Activated CD4-positive, CD25-positive, alpha-beta regulatory T cell (primary cell): ENCODE results near the gene TMED9.

Source experiments
- DNase-seq, 4 experiments: peaks; one replicate each; lab custom pipeline; 2025; lab: John Stamatoyannopoulos, UW

TMED9 gene

GRCh38 chr5:177578316-177578715 lies 13.7 kb upstream of the TMED9 start:
- DNase-seq: no peak

DNA sequence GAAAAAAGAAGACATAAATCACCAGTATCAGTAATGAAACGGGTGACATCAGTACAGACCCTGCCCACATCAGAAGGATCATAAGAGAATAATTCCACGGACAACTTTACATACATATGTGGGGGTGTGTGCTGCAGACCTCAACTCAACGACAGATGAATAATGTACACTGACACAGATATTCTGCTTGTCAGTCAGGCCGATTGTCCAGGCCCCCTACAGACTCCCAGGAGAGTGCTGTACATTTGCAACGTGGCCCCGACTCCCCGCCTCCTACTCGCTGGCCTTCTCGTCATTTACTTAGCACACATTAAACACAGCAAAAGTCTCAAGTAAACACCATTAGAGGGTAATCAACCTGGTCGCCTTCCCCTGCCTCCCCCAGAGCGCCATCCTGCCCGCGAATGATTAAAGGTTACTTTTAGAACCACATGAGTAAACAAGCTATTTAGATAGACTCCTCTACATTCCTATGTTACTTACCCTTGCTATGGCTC lies 3.5 kb upstream of the TMED9 start:
- DNase-seq: no peak

- DNase-seq: no peak
Observed at GRCh38 chr5:177590406-177590805, 1.6 kb upstream of the TMED9 start.

- no peak for DNase-seq
Observed at GRCh38 chr5:177591690-177592009, 353 bp upstream of the TMED9 start.

DNA sequence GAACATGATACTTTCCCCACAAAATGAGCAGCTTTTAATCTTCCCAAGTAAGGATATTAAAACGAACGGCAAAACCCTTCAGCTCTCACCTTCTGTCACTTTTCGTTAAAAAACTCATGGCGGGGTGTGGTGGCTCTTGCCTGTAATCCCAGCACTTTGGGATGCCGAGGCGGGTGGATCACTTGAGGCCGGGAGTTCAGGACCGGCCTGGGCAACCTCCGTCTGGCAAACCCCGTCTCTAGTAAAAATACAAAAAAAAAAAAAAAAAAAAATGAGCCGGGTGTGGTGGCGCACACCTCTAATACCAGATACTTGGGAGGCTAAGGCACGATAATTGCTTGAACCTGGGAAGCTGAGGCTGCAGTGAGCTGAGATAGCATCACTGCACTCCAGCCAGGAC lies 902 bp downstream of the TMED9 start:
- DNase-seq: no peak

DNA sequence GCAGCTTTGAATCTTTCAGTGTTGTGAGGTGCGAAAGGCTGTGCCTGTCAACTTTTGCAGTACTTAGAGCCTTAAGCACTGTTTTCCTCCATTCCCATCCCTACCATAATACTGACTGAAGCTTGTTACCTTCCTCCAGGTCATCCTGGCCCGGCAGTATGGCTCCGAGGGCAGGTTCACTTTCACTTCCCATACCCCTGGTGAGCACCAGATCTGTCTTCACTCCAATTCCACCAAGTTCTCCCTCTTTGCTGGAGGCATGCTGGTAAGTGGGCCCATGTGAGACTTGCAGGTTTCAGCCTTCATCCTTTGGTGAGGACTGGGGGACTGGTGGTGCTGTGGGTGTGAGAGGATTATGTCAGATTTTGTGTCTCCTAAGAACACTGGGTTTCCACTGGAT lies 1.5 kb downstream of the TMED9 start:
- no peak for DNase-seq

DNA sequence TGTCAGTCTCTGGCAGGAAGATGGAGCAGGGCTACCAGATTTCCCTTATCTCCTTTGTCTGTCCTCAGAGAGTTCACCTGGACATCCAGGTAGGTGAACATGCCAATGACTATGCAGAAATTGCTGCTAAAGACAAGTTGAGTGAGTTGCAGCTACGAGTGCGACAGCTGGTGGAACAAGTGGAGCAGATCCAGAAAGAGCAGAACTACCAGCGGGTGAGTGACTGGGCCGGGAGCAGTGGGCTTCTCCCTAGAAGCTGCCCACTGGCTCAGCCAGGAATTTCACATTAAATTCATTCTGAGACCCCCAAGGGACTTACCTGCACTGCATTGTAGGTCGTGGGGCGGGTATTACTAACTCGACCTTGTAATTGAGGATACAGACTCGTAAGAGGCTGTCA lies 2.1 kb downstream of the TMED9 start:
- no peak for DNase-seq

DNA sequence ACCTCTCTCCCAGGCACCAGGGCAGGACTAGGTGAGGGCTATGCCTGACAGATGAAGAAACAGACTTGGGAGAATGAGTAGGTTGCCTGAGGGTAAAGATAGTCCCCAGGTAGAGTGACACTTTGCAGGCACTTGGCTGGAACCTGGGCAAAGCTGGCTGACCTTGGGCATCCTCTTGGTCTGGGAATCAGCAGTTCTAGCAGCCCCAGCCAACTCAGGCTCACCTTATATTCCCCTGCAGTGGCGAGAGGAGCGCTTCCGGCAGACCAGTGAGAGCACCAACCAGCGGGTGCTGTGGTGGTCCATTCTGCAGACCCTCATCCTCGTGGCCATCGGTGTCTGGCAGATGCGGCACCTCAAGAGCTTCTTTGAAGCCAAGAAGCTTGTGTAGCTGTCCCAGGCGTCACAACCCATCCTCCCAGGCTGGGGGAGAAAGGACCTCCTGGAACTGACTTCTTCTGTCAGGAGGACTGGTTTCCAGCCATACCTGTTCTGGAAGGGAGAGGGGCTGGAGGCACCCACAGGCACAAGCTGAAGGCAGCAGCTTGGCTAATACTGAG lies 3.1 kb downstream of the TMED9 start:
- DNase-seq: no peak

DNA sequence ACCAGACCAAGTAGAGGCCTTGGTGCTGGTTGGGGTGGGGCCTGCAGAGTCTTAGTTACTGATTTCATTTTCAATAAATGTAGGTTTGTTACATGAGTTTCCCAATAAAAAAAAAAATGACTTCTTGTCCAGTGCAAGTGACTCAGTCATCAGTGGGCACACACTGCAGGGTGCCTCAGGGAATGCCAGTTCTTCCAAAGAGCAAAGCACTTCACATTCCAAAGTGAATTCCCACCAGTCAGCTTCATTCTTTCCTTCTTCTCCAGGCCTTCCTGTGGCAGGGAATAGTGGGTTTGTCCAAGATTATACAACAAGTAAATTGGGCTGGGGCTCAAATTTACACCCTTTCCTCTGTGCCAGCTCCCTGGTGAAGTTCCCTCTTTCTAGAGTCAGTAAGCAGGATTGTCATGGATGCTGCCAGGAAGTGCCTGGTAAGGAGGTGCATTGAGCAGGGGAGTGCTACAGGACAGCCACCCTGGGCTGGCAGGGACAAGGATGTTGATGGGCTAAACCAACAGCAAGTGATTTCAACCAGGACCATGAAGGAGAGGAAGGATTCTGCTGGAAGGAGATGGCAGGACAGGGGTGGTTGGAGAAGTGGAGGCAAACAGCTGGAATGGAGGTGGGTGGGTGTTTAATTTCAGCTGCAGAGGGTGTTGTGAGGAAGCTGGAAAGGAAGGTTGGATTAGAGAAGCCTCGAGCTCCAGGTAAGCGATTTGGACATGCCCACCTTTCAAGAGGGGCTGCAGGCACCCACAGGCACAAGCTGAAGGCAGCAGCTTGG lies 4.2 kb downstream of the TMED9 start:
- no peak for DNase-seq

DNA sequence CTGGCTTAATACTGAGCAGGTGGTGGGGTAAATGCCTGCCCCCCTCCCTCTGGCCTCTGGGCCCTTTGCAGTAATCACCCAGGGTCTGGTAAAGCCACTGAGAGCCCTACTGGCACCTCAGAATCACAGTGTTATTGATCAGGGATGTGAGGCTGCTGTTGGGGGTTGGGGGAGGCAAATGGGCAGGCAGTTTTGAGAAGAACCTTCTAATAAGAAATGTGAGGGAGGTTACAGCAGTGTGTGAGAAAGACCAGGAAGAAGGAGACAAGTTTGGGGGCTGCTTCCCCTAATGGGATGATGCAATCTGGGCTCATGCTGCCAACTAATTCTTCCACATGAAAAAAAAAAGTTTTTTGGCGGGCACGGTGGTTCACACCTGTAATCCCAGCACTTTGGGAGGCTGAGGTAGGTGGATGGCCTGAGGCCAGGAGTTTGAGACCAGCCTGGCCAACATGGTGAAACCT lies 4.8 kb downstream of the TMED9 start:
- DNase-seq: no peak

DNA sequence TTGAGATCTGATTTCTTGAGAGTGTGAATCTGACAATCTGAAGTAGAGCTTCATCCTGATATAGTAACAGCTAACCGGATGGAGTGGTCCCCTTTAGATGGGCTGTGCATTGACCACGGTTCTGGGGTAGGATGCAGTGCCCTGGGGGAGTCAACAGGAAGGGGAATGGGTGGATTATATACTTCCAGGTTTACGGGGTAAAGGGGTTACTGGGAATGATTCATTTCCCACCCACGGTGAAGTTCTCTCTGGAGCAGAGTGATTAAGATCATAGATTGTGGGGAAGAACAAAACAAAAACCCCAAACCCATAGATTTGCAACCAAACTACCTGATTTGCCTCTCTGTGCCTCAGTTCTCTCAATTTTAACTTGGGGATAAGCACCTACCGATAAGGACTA lies 6.5 kb downstream of the TMED9 start:
- no peak for DNase-seq

- peak; percentile 71 to 76 (median 74) for DNase-seq
Observed at GRCh38 chr5:177599731-177600507, 7.9 kb downstream of the TMED9 start, which contains the start of gene B4GALT7. Gene B4GALT7, plus strand, starts transcription at chr5:177600132. Its CDS starts 79 bp downstream, at chr5:177600211.

DNA sequence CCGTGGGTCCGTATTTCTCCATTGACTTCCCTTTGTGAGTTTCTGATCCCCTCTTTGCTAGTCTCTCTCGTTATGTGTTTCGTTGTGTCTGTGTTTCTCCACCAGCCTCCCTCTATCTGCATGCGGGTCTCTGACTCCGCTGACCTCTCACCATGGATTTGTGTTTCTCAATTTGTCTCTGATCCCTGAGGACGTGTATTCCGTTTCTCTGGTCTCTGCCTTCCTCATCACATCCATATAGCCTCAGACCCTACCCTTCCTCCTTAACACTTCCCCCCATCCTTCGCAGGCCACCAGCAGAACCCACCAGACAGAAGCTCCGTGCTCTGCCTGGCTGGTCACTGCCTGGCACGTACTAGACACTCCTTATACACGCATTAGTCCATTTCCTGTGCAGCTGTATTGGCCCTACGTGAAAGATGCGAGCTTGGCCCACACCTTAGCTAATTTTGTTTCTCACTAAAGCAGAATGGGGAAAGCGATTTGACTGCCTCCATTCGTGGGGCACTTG lies 8.6 kb downstream of the TMED9 start:
- DNase-seq: no peak

GRCh38 chr5:177601126-177601525 lies 9.1 kb downstream of the TMED9 start:
- no peak for DNase-seq

DNA sequence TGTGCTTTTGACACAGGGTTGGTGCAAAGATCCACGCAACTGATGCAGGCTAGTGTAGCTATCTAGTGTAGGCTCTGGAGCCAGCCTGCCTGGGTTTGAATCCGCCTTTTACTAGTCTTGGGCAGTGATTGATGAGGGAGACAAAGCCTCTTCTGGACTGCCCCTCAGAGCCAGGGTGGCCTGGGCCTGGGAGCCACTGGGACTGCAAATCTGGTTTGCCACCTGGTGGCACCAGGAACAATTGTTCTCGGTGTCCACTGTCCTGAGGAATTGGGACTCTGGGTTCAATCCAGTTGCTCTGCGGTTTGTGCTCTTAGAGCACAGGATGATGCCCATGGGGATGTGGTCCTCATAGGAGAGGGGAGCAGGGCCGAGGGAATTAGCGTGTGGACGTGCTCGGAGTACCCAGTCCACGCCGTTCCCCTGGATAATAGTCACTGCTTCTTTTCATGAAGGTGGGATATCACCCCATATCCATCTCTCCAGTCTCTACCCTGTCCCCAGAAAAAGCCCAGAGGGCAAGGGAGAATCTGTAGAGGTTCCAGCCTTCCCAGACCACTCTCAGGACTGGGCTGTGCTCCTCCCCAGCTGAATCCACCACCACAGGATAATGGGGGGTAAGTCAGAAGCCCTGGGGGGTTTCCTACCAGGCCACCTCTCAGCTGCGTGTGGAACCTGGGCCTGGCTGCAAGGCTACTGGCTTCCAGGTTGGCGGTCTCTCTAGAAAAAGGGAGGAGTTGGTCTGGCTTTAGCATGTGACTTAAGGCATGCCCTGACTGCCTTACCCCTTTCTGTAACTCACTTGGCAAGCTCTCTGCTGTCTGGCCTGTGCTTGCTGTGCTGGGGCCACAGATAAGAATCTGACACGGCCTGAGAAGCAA lies 9.8 kb downstream of the TMED9 start:
- DNase-seq: no peak

DNA sequence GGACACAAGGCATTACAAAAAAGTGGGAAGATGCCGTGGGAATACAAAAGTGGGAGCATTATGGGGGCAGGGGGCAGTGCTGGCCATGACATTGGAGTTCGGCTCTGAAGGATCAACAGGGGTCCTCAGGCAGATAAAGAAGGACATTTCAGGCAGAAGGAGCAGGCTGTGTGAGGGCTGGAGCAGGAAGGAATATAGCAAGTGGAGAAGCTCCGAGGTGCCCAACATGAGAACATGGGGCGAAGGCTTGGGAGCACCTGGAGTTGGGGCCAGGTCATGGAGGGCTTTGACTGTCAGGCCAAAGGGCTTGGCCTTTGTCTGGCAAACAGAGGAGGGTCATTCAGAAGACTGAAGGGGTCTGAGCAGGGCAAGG lies 10.4 kb downstream of the TMED9 start:
- DNase-seq: no peak

DNA sequence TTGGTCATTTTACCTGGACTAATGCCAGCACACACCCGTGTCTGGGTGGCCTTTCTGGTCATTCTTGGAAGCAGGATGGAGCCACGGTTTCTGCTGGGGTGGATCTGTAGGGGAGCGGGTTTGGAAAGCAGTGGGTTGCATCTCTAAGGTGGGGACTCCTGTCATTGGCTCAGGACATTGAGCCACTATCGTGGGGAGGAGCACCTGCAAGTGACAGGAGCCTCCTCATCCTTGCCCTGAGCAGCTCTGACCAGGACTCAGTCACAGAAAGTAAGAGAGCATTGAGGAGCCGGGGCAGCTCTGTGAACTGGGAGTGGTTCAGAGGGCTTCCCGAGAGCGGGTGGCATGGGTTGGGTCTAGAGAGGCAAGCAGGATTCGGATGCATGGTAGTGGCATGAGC lies 11.6 kb downstream of the TMED9 start:
- no peak for DNase-seq

DNA sequence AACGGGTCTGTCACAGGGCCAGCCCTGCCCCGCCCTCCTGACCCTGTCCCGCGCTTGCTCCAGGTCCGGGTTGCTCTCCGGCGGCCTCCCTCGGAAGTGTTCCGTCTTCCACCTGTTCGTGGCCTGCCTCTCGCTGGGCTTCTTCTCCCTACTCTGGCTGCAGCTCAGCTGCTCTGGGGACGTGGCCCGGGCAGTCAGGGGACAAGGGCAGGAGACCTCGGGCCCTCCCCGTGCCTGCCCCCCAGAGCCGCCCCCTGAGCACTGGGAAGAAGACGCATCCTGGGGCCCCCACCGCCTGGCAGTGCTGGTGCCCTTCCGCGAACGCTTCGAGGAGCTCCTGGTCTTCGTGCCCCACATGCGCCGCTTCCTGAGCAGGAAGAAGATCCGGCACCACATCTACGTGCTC lies 12.1 kb downstream of the TMED9 start:
- DNase-seq: no peak

DNA sequence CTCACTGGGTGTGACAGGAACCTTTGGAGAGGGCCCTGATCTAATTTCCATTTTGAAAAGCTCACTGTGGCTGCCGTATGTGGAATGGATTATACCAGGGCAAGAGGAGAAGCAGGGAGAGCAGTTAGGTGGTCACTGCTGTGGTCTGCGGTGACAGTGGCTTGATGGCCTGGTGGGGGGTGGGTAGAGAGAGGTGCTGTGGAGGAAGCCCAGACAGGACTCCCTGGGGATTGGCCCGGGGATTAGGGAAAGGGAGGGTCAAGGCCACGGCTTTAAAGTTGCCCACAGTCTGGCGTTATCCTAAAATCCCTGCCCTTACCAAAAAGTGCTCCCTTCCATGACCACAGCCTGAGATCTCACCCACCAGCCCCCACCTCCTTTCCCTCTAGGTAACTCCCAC lies 12.7 kb downstream of the TMED9 start:
- DNase-seq: no peak

GRCh38 chr5:177605078-177605477 lies 13.1 kb downstream of the TMED9 start:
- no peak for DNase-seq

DNA sequence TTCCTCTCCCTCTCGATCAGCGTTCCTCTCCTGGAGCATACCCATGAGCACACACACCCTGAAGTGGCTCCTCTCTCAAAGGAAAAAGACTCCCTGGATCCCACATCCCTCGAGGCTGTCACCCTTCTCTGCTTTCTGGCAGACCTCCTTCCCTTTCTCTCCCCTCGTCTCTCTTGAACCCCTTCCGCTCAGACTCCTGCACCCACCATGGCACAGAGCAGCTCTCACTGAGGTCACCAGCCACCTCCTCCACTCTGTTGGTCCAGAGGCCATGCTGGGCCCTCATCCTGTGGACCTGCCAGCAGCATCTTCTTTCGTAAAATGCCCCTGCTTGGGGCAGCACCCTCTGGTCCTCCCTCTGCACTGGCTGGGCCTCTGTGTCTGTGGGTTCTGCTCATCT lies 13.7 kb downstream of the TMED9 start:
- no peak for DNase-seq
